Endothelial cell (in vitro differentiated cells): ENCODE data around the gene DCUN1D4. TPM values are rescaled to one million over a fixed set of nuclear protein-coding genes. Genes with fewer than 3 reads are reported as not detected.
A peak's percentile ranks its signal among the peaks of the same experiment; 100 is the strongest.

Experiments
- DNase-seq: peaks from one replicate; pipeline ENCODE4 v3.0.0; 2021; ENCODE audit warnings: low spot score
- H3K27ac Mint-ChIP-seq: one replicate; pipeline ENCODE4 v1.8.0; 2021; ENCODE audit warnings: mixed read lengths, inconsistent platforms; ENCODE audit not compliant: unreplicated experiment
- H3K27me3 Mint-ChIP-seq: one replicate; pipeline ENCODE4 v1.8.0; 2021; ENCODE audit warnings: mild to moderate bottlenecking, moderate library complexity, mixed read lengths, inconsistent platforms; ENCODE audit not compliant: unreplicated experiment
- H3K36me3 Mint-ChIP-seq: one replicate; pipeline ENCODE4 v1.8.0; 2021; ENCODE audit warnings: mild to moderate bottlenecking, low read depth, mixed read lengths, inconsistent platforms; ENCODE audit not compliant: unreplicated experiment
- H3K4me1 Mint-ChIP-seq: one replicate; pipeline ENCODE4 v1.8.0; 2021; ENCODE audit warnings: mild to moderate bottlenecking, mixed read lengths, inconsistent platforms; ENCODE audit not compliant: unreplicated experiment
- H3K4me3 Mint-ChIP-seq: one replicate; pipeline ENCODE4 v1.8.0; 2021; ENCODE audit warnings: mild to moderate bottlenecking, mixed read lengths, inconsistent platforms; ENCODE audit not compliant: unreplicated experiment
- H3K9me3 Mint-ChIP-seq: one replicate; pipeline ENCODE4 v1.8.0; 2021; ENCODE audit warnings: mixed read lengths, inconsistent platforms; ENCODE audit not compliant: unreplicated experiment
- CTCF ChIP-seq: fragments of 200-600 bp; sonication (generic); IDR thresholded peaks from one replicate; pipeline ENCODE4 v1.5.0; 2021; ENCODE audit warnings: antibody characterized with exemption; ENCODE audit not compliant: unreplicated experiment
- total RNA-seq: library from RNA; stranded (reverse); fragmentation: NEBNext Ultra II Directional; extraction: Animal tissue kit (Norgen Biotek cat#: 25700); gene quantifications from one replicate; pipeline ENCODE4 v1.2.1, GENCODE V29; 2021; ENCODE audit not compliant: unreplicated experiment

DCUN1D4 gene
- total RNA-seq, 1 donor from 2014 or later, result 61.0 TPM

- H3K4me3 Mint-ChIP-seq, result no peak overlapping the region
- H3K36me3 Mint-ChIP-seq, result peaks cover 4% of the 10 kb centered on the region
Measured at GRCh38 chr4:51840781-51841180, 2.2 kb upstream of the DCUN1D4 start.

GRCh38 chr4:51842167-51842553 is 793 bp upstream of the DCUN1D4 start:
- peak overlapping the region; percentile 62 for H3K27ac Mint-ChIP-seq
- DNase-seq, result no peak

More at GRCh38 chr4:51840781-51841180, 2.2 kb upstream of the DCUN1D4 start:
- TF ChIP-seq CTCF, result no peak
- DNase-seq, result no peak
- H3K27me3 Mint-ChIP-seq, result peaks cover 10% of the 10 kb centered on the region
- H3K4me1 Mint-ChIP-seq, result peaks cover 20% of the 10 kb centered on the region
- no peaks in the 10 kb centered on the region for H3K9me3 Mint-ChIP-seq
- no peak overlapping the region for H3K27ac Mint-ChIP-seq

GRCh38 chr4:51843309-51844152 is 578 bp downstream of the DCUN1D4 start:
- peak; percentile 56 for DNase-seq
- H3K9me3 Mint-ChIP-seq, result no peaks in the 10 kb centered on the region

More at GRCh38 chr4:51842167-51842553, 793 bp upstream of the DCUN1D4 start:
- Mint-ChIP-seq H3K9me3 (no peaks in the 10 kb centered on the region), H3K4me3 (peak overlapping the region; percentile 94), H3K4me1 (peaks cover 13% of the 10 kb centered on the region), H3K36me3 (peaks cover 4% of the 10 kb centered on the region), H3K27me3 (peaks cover 9% of the 10 kb centered on the region)
- TF ChIP-seq CTCF, result no peak

GRCh38 chr4:51844153-51845054 is 1.5 kb downstream of the DCUN1D4 start:
- no peak for TF ChIP-seq CTCF
- peaks cover 13% of the 10 kb centered on the region for H3K4me1 Mint-ChIP-seq
- H3K4me3 Mint-ChIP-seq, result peak overlapping the region; percentile 87
- H3K27me3 Mint-ChIP-seq, result peaks cover 9% of the 10 kb centered on the region
- peak; percentile 88 for DNase-seq
- no peaks in the 10 kb centered on the region for H3K9me3 Mint-ChIP-seq
- peaks cover 4% of the 10 kb centered on the region for H3K36me3 Mint-ChIP-seq
- peak overlapping the region; percentile 64 for H3K27ac Mint-ChIP-seq

More at GRCh38 chr4:51843309-51844152, 578 bp downstream of the DCUN1D4 start:
- Mint-ChIP-seq H3K27me3 (peaks cover 9% of the 10 kb centered on the region), H3K4me3 (peak overlapping the region; percentile 91), H3K27ac (no peak overlapping the region), H3K4me1 (peaks cover 13% of the 10 kb centered on the region), H3K36me3 (peaks cover 4% of the 10 kb centered on the region)
- no peak for TF ChIP-seq CTCF
